Measurements from ENCODE around the gene ZNF281.

Gene ZNF281

GRCh38 chr1:200405264-200405663 lies 4.6 kb downstream of the ZNF281 start:
- TF ChIP-seq POLR2AphosphoS5 (IDR thresholded peaks at IDR 0.05; ENCODE audit: low read depth, low read length) = no peak
- no peak for TF ChIP-seq TAF1 (IDR thresholded peaks at IDR 0.05; ENCODE audit: borderline replicate concordance, low read depth, low read length)
- no peak for TF ChIP-seq POLR2A (IDR thresholded peaks at IDR 0.05; ENCODE audit: low read depth, low read length)
- DNase-seq (ENCODE audit: insufficient read length) (no peak), FAIRE-seq (no peak)

GRCh38 chr1:200401708-200402107 lies 8.1 kb downstream of the ZNF281 start:
- TF ChIP-seq TAF1 (IDR thresholded peaks at IDR 0.05; ENCODE audit: borderline replicate concordance, low read depth, low read length) (no peak), POLR2A (IDR thresholded peaks at IDR 0.05; ENCODE audit: low read depth, low read length) (no peak), POLR2AphosphoS5 (IDR thresholded peaks at IDR 0.05; ENCODE audit: low read depth, low read length) (no peak)
- FAIRE-seq (no peak), DNase-seq (ENCODE audit: insufficient read length) (no peak)

GRCh38 chr1:200401263-200401662 lies 8.6 kb downstream of the ZNF281 start:
- DNase-seq (ENCODE audit: insufficient read length) (no peak), FAIRE-seq (no peak)
- no peak for TF ChIP-seq POLR2A (IDR thresholded peaks at IDR 0.05; ENCODE audit: low read depth, low read length)
- TF ChIP-seq TAF1 (IDR thresholded peaks at IDR 0.05; ENCODE audit: borderline replicate concordance, low read depth, low read length) = no peak
- no peak for TF ChIP-seq POLR2AphosphoS5 (IDR thresholded peaks at IDR 0.05; ENCODE audit: low read depth, low read length)

GRCh38 chr1:200400556-200400955 lies 9.3 kb downstream of the ZNF281 start:
- no peak for DNase-seq (ENCODE audit: insufficient read length)
- no peak for TF ChIP-seq POLR2AphosphoS5 (IDR thresholded peaks at IDR 0.05; ENCODE audit: low read depth, low read length)
- no peak for TF ChIP-seq TAF1 (IDR thresholded peaks at IDR 0.05; ENCODE audit: borderline replicate concordance, low read depth, low read length)
- TF ChIP-seq POLR2A (IDR thresholded peaks at IDR 0.05; ENCODE audit: low read depth, low read length) = no peak
- no peak for FAIRE-seq

GRCh38 chr1:200399860-200400259 lies 10.0 kb downstream of the ZNF281 start:
- FAIRE-seq = no peak

GRCh38 chr1:200398373-200398772 lies 11.5 kb downstream of the ZNF281 start:
- FAIRE-seq (no peak), DNase-seq (ENCODE audit: insufficient read length) (no peak)
- TF ChIP-seq POLR2AphosphoS5 (IDR thresholded peaks at IDR 0.05; ENCODE audit: low read depth, low read length) = no peak
- no peak for TF ChIP-seq TAF1 (IDR thresholded peaks at IDR 0.05; ENCODE audit: borderline replicate concordance, low read depth, low read length)
- no peak for TF ChIP-seq POLR2A (IDR thresholded peaks at IDR 0.05; ENCODE audit: low read depth, low read length)

More at GRCh38 chr1:200399860-200400259, 10.0 kb downstream of the ZNF281 start:
- DNase-seq (ENCODE audit: insufficient read length) = no peak
- TF ChIP-seq POLR2AphosphoS5 (IDR thresholded peaks at IDR 0.05; ENCODE audit: low read depth, low read length) (no peak), POLR2A (IDR thresholded peaks at IDR 0.05; ENCODE audit: low read depth, low read length) (no peak), TAF1 (IDR thresholded peaks at IDR 0.05; ENCODE audit: borderline replicate concordance, low read depth, low read length) (no peak)

- TF ChIP-seq POLR2A (IDR thresholded peaks at IDR 0.05; ENCODE audit: low read depth, low read length) (no peak), POLR2AphosphoS5 (IDR thresholded peaks at IDR 0.05; ENCODE audit: low read depth, low read length) (no peak), TAF1 (IDR thresholded peaks at IDR 0.05; ENCODE audit: borderline replicate concordance, low read depth, low read length) (no peak)
- DNase-seq (ENCODE audit: insufficient read length) = no peak
- FAIRE-seq = no peak
Observed at GRCh38 chr1:200392625-200393185, 17.1 kb downstream of the ZNF281 start.

GRCh38 chr1:200391747-200392146 lies 18.1 kb downstream of the ZNF281 start:
- FAIRE-seq (no peak), DNase-seq (ENCODE audit: insufficient read length) (no peak)
- TF ChIP-seq TAF1 (IDR thresholded peaks at IDR 0.05; ENCODE audit: borderline replicate concordance, low read depth, low read length) (no peak), POLR2AphosphoS5 (IDR thresholded peaks at IDR 0.05; ENCODE audit: low read depth, low read length) (no peak), POLR2A (IDR thresholded peaks at IDR 0.05; ENCODE audit: low read depth, low read length) (no peak)

- DNase-seq (ENCODE audit: insufficient read length) (no peak), FAIRE-seq (no peak)
- TF ChIP-seq POLR2AphosphoS5 (IDR thresholded peaks at IDR 0.05; ENCODE audit: low read depth, low read length) (no peak), TAF1 (IDR thresholded peaks at IDR 0.05; ENCODE audit: borderline replicate concordance, low read depth, low read length) (no peak), POLR2A (IDR thresholded peaks at IDR 0.05; ENCODE audit: low read depth, low read length) (no peak)
Observed at GRCh38 chr1:200388791-200389190, 21.0 kb downstream of the ZNF281 start.

GRCh38 chr1:200386416-200386815 lies 23.4 kb downstream of the ZNF281 start:
- TF ChIP-seq POLR2A (IDR thresholded peaks at IDR 0.05; ENCODE audit: low read depth, low read length) (no peak), TAF1 (IDR thresholded peaks at IDR 0.05; ENCODE audit: borderline replicate concordance, low read depth, low read length) (no peak), POLR2AphosphoS5 (IDR thresholded peaks at IDR 0.05; ENCODE audit: low read depth, low read length) (no peak)
- FAIRE-seq (no peak), DNase-seq (ENCODE audit: insufficient read length) (no peak)

GRCh38 chr1:200384818-200385390 lies 24.9 kb downstream of the ZNF281 start:
- DNase-seq (ENCODE audit: insufficient read length) (no peak), FAIRE-seq (no peak)
- no peak for TF ChIP-seq POLR2A (IDR thresholded peaks at IDR 0.05; ENCODE audit: low read depth, low read length)

GRCh38 chr1:200381256-200381984 lies 28.4 kb downstream of the ZNF281 start:
- no peak for FAIRE-seq
- TF ChIP-seq TAF1 (IDR thresholded peaks at IDR 0.05; ENCODE audit: borderline replicate concordance, low read depth, low read length) (no peak), POLR2A (IDR thresholded peaks at IDR 0.05; ENCODE audit: low read depth, low read length) (no peak)
- no peak for DNase-seq (ENCODE audit: insufficient read length)
